T-helper 1 cell treated with Interleukin-12 subunit alpha and Interleukin-12 subunit beta and Interleukin-4 antibody, amounts not matched to agents 30 μg/mL and 1 μg/mL, for 36 hours (primary cell): ENCODE data around the gene UBAC2.

Experiments used
- H3K27ac Mint-ChIP-seq: one replicate; pipeline ENCODE4 v1.8.0; 2021; ENCODE audit warnings: mild to moderate bottlenecking, mixed read lengths
- H3K27me3 Mint-ChIP-seq: one replicate; pipeline ENCODE4 v1.8.0; 2021; ENCODE audit warnings: low read depth, mixed read lengths
- H3K36me3 Mint-ChIP-seq: one replicate; pipeline ENCODE4 v1.8.0; 2021; ENCODE audit warnings: low read depth, mixed read lengths
- H3K4me1 Mint-ChIP-seq: one replicate; pipeline ENCODE4 v1.8.0; 2021; ENCODE audit warnings: low read depth, mixed read lengths
- H3K4me3 Mint-ChIP-seq: one replicate; pipeline ENCODE4 v1.8.0; 2021; ENCODE audit warnings: mild to moderate bottlenecking, moderate library complexity, mixed read lengths
- H3K9me3 Mint-ChIP-seq: one replicate; pipeline ENCODE4 v1.8.0; 2021; ENCODE audit warnings: mixed read lengths

The UBAC2 gene

DNA sequence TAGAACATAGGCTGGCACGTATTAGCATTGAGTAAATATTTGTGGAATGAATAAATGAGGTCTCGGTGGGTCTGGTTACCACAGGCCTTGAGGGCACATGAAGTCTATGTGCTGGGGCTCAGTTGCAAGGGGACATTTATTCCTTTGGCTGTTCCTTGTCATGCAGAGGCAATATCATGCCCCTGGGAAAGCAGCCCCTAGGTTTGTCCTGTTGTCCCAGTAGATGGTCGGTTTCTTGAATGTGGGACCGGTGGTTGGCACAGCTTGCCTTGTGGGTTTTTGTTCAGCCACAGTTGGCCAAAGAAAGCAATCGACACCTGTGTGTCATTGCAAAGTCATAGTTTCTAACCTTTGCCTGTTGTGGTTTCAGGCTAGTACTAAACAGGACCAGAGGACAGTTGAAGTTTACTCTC is 131.2 kb downstream of the UBAC2 start:
- Mint-ChIP-seq H3K9me3 (peaks cover 3% of the 10 kb centered on the region), H3K4me3 (no peak overlapping the region), H3K27me3 (no peaks in the 10 kb centered on the region), H3K36me3 (peaks cover 43% of the 10 kb centered on the region), H3K4me1 (peaks cover 14% of the 10 kb centered on the region), H3K27ac (no peak overlapping the region)

- Mint-ChIP-seq H3K4me1 (peaks cover 13% of the 10 kb centered on the region), H3K36me3 (peaks cover 38% of the 10 kb centered on the region), H3K9me3 (peaks cover 3% of the 10 kb centered on the region), H3K27me3 (no peaks in the 10 kb centered on the region), H3K4me3 (no peak overlapping the region), H3K27ac (no peak overlapping the region)
Observed at GRCh38 chr13:99332456-99332855, 131.8 kb downstream of the UBAC2 start.

DNA sequence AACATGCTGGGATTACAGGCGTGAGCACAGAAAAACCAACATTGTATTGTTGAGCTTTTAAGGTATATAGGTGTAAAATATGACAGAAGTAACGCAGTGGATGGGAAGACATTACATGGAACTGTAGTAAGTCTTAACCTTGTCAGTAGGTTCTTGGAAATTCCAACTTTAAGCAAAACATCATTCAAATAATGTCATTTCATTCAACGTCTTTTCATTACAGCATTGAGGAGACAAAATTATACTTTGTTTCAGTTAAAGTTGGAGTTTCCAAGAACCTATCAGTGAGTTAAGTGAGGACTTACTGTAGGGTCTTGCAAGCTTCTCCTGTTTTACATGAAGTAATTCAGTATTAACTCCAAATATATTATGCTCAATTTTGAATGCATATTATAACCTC is 133.6 kb downstream of the UBAC2 start:
- peaks cover 3% of the 10 kb centered on the region for H3K9me3 Mint-ChIP-seq
- peaks cover 44% of the 10 kb centered on the region for H3K36me3 Mint-ChIP-seq
- H3K27me3 Mint-ChIP-seq, result no peaks in the 10 kb centered on the region
- H3K4me1 Mint-ChIP-seq, result peaks cover 23% of the 10 kb centered on the region
- no peak overlapping the region for H3K27ac Mint-ChIP-seq
- no peak overlapping the region for H3K4me3 Mint-ChIP-seq

GRCh38 chr13:99335087-99335486 is 134.4 kb downstream of the UBAC2 start:
- no peak overlapping the region for H3K4me3 Mint-ChIP-seq
- peaks cover 38% of the 10 kb centered on the region for H3K36me3 Mint-ChIP-seq
- peaks cover 22% of the 10 kb centered on the region for H3K4me1 Mint-ChIP-seq
- H3K9me3 Mint-ChIP-seq, result no peaks in the 10 kb centered on the region
- H3K27me3 Mint-ChIP-seq, result no peaks in the 10 kb centered on the region
- no peak overlapping the region for H3K27ac Mint-ChIP-seq

DNA sequence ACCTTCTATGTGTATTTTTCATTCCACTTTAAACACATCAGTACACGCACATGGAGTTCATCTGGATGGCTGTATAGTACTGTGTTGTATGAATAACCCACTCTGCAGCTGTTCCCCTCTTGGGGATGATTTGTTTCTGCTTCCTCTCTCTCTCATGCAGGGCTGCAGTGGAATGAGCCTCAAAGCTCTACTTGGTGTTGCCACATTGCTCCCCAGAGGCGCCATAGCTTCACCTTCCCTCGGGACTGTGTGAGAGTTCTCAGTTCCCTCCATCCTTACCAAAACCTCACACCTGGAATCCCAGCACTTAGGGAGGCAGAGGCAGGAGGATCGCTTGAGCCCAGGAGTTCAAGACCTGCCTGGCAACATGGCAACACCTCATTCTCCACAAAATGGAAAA is 134.9 kb downstream of the UBAC2 start:
- Mint-ChIP-seq H3K9me3 (no peaks in the 10 kb centered on the region), H3K27me3 (no peaks in the 10 kb centered on the region), H3K36me3 (peaks cover 39% of the 10 kb centered on the region), H3K4me3 (no peak overlapping the region), H3K4me1 (peaks cover 27% of the 10 kb centered on the region), H3K27ac (no peak overlapping the region)

GRCh38 chr13:99339230-99339721 is 138.6 kb downstream of the UBAC2 start:
- Mint-ChIP-seq H3K9me3 (no peaks in the 10 kb centered on the region), H3K4me3 (no peak overlapping the region), H3K27me3 (no peaks in the 10 kb centered on the region), H3K36me3 (peaks cover 43% of the 10 kb centered on the region), H3K4me1 (peaks cover 25% of the 10 kb centered on the region), H3K27ac (no peak overlapping the region)

DNA sequence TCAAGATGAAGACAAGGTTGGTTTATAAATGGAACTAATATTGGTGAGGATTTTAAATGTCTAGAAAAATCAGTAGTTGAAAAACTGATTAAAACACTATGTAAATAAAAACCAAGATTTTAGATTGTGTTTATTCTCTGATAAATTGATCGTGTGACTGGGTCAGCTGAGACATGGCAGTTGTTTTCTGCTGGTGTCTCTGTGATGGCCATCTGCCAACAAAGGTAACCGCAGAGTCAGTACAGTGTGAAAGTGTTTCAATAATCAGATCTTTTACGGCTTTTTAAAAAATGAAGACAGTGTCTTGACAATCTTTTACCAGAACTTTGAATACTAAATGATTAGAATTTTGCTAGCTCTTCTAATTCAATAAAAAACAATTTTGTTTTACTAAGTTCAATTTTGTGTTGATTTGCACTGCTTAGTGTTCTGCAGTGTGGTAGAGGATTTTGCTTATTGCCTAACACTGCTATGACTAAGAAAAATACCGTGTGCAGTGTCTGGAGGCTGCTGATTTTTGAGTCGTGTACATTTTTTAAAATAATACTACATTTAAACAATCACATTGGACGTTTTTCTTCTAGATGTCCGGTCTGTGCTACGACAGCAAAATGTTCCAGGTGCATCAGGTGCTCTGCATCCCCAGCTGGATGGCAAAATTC is 139.2 kb downstream of the UBAC2 start:
- H3K36me3 Mint-ChIP-seq, result peaks cover 49% of the 10 kb centered on the region

GRCh38 chr13:99340638-99341037 is 140.0 kb downstream of the UBAC2 start:
- H3K27ac Mint-ChIP-seq, result no peak overlapping the region
- peaks cover 49% of the 10 kb centered on the region for H3K36me3 Mint-ChIP-seq
- peaks cover 24% of the 10 kb centered on the region for H3K4me1 Mint-ChIP-seq
- no peaks in the 10 kb centered on the region for H3K9me3 Mint-ChIP-seq
- H3K27me3 Mint-ChIP-seq, result no peaks in the 10 kb centered on the region
- H3K4me3 Mint-ChIP-seq, result no peak overlapping the region

More for the DNA sequence above, 139.2 kb downstream of the UBAC2 start:
- Mint-ChIP-seq H3K4me3 (no peak overlapping the region), H3K27ac (no peak overlapping the region), H3K4me1 (peaks cover 25% of the 10 kb centered on the region), H3K9me3 (no peaks in the 10 kb centered on the region), H3K27me3 (no peaks in the 10 kb centered on the region)

- Mint-ChIP-seq H3K4me1 (peaks cover 20% of the 10 kb centered on the region), H3K4me3 (no peak overlapping the region), H3K27me3 (no peaks in the 10 kb centered on the region), H3K27ac (no peak overlapping the region), H3K36me3 (peaks cover 50% of the 10 kb centered on the region), H3K9me3 (no peaks in the 10 kb centered on the region)
Observed at GRCh38 chr13:99341969-99342722, 141.5 kb downstream of the UBAC2 start.

GRCh38 chr13:99342723-99343315 is 142.2 kb downstream of the UBAC2 start:
- Mint-ChIP-seq H3K9me3 (no peaks in the 10 kb centered on the region), H3K27ac (no peak overlapping the region), H3K4me1 (peaks cover 18% of the 10 kb centered on the region)

DNA sequence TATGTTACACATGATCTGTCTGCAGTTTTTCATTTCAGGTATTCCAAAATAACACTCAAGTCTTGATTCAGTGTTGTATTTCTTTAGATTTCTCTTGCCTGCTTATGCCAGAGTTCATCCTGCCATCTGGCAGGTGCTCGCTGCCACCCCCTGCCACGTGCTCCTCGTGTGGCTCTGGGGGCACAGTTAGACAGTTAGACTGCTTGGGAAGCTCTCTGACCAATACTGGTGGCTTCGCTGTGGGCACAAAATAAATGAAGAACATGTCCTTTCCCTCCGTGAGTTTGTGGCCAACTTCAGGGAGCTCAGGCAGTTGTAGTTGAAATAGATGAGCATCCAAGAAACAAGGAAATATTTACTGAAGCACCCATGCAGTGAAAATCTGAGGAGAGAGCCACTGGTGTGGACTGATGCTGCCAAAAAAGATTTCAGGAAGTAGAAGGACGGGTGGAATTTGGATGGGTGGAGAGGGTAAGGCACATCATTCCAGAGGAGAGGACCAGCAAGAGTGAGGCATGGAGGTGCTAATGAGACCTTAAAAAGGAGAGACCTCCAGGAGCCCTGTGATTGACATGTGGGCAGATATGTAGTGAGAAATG is 144.1 kb downstream of the UBAC2 start:
- no peak overlapping the region for H3K27ac Mint-ChIP-seq

More at GRCh38 chr13:99342723-99343315, 142.2 kb downstream of the UBAC2 start:
- Mint-ChIP-seq H3K36me3 (peaks cover 50% of the 10 kb centered on the region), H3K27me3 (no peaks in the 10 kb centered on the region), H3K4me3 (no peak overlapping the region)

DNA sequence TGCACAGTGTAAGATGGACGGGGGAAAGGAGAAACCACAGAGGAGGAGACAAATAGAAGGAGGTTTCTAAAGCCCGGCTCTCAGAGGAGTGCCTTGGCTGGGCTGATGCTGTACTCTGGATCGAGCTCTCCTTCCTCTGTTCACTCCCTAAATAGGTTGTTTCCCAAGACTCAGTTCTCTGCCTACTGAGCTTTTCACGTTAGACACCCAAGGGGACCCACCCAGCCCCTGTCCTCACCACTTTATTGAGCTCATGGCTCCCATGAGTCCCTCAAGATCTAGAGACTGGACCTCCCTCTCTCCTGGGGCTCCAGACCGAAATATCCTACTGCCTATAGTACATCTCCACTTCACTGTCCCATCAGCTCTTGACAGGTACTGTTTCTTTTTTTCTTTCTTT is 144.7 kb downstream of the UBAC2 start:
- no peak overlapping the region for H3K4me3 Mint-ChIP-seq
- peaks cover 13% of the 10 kb centered on the region for H3K4me1 Mint-ChIP-seq
- H3K27me3 Mint-ChIP-seq, result no peaks in the 10 kb centered on the region
- H3K36me3 Mint-ChIP-seq, result peaks cover 52% of the 10 kb centered on the region
- H3K27ac Mint-ChIP-seq, result no peak overlapping the region
- H3K9me3 Mint-ChIP-seq, result no peaks in the 10 kb centered on the region

More for the DNA sequence above, 144.1 kb downstream of the UBAC2 start:
- Mint-ChIP-seq H3K4me1 (peaks cover 17% of the 10 kb centered on the region), H3K36me3 (peaks cover 56% of the 10 kb centered on the region), H3K4me3 (no peak overlapping the region), H3K27me3 (no peaks in the 10 kb centered on the region), H3K9me3 (no peaks in the 10 kb centered on the region)

GRCh38 chr13:99346335-99347042 is 145.8 kb downstream of the UBAC2 start:
- H3K9me3 Mint-ChIP-seq, result no peaks in the 10 kb centered on the region
- H3K27me3 Mint-ChIP-seq, result no peaks in the 10 kb centered on the region
- H3K36me3 Mint-ChIP-seq, result peaks cover 51% of the 10 kb centered on the region
- H3K4me3 Mint-ChIP-seq, result no peak overlapping the region
- H3K4me1 Mint-ChIP-seq, result peaks cover 15% of the 10 kb centered on the region
- no peak overlapping the region for H3K27ac Mint-ChIP-seq

DNA sequence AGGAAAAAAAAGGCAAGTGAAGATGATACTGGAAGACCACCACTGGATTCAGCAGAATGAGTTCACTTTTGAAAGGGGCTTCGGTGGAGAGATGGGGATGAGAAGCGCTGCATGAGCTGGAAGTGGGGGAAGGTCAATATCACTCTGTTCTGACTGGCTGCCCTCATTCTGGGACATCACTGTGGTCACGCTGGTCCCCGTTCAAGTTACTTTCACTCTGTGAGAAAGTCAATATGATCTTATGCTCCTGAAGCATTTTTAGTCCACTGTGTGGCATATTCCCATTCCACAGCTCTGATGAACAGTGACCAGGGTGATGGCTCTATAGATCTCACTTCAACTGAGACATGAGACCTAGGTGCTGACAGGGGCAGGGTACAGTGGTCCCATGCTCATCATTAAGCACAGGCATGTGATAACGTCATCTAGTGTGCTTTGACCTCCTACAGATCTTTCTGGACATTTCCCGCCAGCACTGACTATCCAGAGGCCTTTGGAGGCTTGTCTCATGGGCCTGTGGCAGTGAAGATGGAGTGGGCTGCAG is 146.8 kb downstream of the UBAC2 start:
- Mint-ChIP-seq H3K4me1 (peaks cover 24% of the 10 kb centered on the region), H3K27me3 (peaks cover under 1% of the 10 kb centered on the region), H3K27ac (no peak overlapping the region), H3K36me3 (peaks cover 54% of the 10 kb centered on the region), H3K4me3 (no peak overlapping the region), H3K9me3 (no peaks in the 10 kb centered on the region)
